WTC11 (cell line): ENCODE data around the gene SDR9C7.

Experiments
- ZNF138 ChIP-seq: sonication (generic); formaldehyde crosslinking; conservative IDR thresholded peaks from 2 replicates; pipeline ENCODE4 v1.8.1; 2022; ENCODE audit warnings: mild to moderate bottlenecking, moderate library complexity, missing genetic modification reagents
- TF ChIP-seq, protein P1 (sequence below): sonication (generic); formaldehyde crosslinking; IDR thresholded peaks from 2 replicates; pipeline ENCODE4 v1.8.1; 2023; ENCODE audit warnings: mild to moderate bottlenecking, missing genetic modification reagents, moderate library complexity
- TF ChIP-seq, protein P2 (sequence below): sonication (generic); formaldehyde crosslinking; IDR thresholded peaks from 2 replicates; pipeline ENCODE4 v1.8.0; 2022; ENCODE audit warnings: mild to moderate bottlenecking, missing genetic modification reagents
- TF ChIP-seq, protein P3 (sequence below): sonication (generic); formaldehyde crosslinking; IDR thresholded peaks from 2 replicates; pipeline ENCODE4 v1.8.1; 2023; ENCODE audit warnings: mild to moderate bottlenecking, missing genetic modification reagents

DNA sequence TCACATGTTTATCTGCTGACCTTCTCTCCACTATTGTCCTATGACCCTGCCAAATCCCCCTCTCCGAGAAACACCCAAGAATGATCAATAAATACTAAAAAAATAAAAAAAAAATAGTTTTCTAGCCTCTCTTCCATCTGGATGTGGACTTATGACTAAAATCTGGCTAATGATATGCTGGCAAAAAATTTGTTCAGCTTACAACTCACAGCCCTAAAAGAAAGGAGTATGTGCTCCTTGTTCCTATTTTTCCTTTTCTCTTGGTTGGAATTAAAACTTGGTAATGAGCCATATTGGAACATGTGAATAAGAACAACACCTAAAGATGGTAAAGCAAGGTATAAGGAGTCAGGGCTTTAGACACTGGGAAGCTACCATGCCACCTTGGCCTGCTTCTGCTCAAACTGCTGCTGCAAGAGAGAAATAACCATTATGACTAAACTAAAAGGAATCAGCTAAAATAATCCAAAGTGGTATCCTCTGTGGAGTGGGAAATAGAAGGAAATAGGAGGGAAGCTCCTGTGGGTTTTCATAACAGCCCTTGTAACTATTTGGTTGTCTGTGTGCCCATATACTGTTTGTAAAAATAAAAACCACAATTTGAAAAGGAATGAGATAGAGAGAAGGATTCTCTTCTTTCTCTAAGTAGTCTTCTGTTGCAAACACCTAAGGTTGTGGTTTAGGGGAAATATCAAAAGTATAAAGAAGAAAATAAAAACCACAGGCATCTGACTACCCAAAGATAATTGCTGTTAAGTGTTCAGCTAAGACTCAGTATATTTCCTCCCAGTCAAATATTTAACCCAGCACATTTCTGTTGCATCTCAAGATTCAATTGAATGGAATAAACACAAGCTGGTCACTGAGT lies 53.8 kb downstream of the SDR9C7 start:
- no peak for TF ChIP-seq ZNF138 (CRISPR knock-in tag)
- TF ChIP-seq, protein P1, sequence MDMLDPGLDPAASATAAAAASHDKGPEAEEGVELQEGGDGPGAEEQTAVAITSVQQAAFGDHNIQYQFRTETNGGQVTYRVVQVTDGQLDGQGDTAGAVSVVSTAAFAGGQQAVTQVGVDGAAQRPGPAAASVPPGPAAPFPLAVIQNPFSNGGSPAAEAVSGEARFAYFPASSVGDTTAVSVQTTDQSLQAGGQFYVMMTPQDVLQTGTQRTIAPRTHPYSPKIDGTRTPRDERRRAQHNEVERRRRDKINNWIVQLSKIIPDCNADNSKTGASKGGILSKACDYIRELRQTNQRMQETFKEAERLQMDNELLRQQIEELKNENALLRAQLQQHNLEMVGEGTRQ (CRISPR knock-in tag) = no peak
- TF ChIP-seq, protein P2, sequence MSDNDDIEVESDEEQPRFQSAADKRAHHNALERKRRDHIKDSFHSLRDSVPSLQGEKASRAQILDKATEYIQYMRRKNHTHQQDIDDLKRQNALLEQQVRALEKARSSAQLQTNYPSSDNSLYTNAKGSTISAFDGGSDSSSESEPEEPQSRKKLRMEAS (CRISPR knock-in tag) = no peak
- TF ChIP-seq, protein P3, sequence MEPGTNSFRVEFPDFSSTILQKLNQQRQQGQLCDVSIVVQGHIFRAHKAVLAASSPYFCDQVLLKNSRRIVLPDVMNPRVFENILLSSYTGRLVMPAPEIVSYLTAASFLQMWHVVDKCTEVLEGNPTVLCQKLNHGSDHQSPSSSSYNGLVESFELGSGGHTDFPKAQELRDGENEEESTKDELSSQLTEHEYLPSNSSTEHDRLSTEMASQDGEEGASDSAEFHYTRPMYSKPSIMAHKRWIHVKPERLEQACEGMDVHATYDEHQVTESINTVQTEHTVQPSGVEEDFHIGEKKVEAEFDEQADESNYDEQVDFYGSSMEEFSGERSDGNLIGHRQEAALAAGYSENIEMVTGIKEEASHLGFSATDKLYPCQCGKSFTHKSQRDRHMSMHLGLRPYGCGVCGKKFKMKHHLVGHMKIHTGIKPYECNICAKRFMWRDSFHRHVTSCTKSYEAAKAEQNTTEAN = no peak
